SJSA1 (cell line): Measurements from ENCODE around the gene GPN3. TPM values are rescaled to one million over a fixed set of nuclear protein-coding genes. Genes with fewer than 3 reads are reported as not detected.
"Not testable (repeated sequence)": the region's sequence is repeated elsewhere in the genome, so short reads cannot be mapped to it uniquely, and the experiment has no call there.

Experiments
- DNase-seq, 2 experiments: peaks; one replicate each; pipeline ENCODE4 v3.0.0-alpha.2; 2015 to 2020; ENCODE audit warnings: low spot score in 2 of 2, low read depth in 1 of 2
- H3K27ac ChIP-seq: fragments of 250-450 bp; sonication (Bioruptor Pico); 2 replicates; pipeline ENCODE4 v1.5.1; 2020; ENCODE audit warnings: mild to moderate bottlenecking, moderate library complexity
- H3K27me3 ChIP-seq: fragments of 250-450 bp; sonication (Bioruptor Pico); replicated peaks from 2 replicates; pipeline ENCODE4 v1.5.1; 2020; ENCODE audit warnings: mild to moderate bottlenecking, moderate library complexity
- H3K36me3 ChIP-seq: fragments of 250-450 bp; sonication (Bioruptor Pico); 2 replicates; pipeline ENCODE4 v1.5.1; 2020; ENCODE audit warnings: mild to moderate bottlenecking
- H3K4me1 ChIP-seq: fragments of 250-450 bp; sonication (Bioruptor Pico); replicated peaks from 2 replicates; pipeline ENCODE4 v1.6.1; 2021; ENCODE audit warnings: mild to moderate bottlenecking
- H3K4me3 ChIP-seq: fragments of 250-450 bp; sonication (Bioruptor Pico); 2 replicates; pipeline ENCODE4 v1.5.1; 2020; ENCODE audit warnings: mild to moderate bottlenecking
- H3K9me3 ChIP-seq: fragments of 250-450 bp; sonication (Bioruptor Pico); replicated peaks from 2 replicates; pipeline ENCODE4 v1.5.1; 2020; ENCODE audit warnings: mild to moderate bottlenecking
- total RNA-seq: library from RNA; depleted of rRNA; stranded (reverse); fragments of >200 nt; shearing (Covaris generic); gene quantifications from 2 replicates; pipeline ENCODE4 v1.2.3, GENCODE V29; 2014; rRNA removed

The GPN3 gene
- total RNA-seq, 1 experiment from 2014 or later: 40.4 TPM

DNA sequence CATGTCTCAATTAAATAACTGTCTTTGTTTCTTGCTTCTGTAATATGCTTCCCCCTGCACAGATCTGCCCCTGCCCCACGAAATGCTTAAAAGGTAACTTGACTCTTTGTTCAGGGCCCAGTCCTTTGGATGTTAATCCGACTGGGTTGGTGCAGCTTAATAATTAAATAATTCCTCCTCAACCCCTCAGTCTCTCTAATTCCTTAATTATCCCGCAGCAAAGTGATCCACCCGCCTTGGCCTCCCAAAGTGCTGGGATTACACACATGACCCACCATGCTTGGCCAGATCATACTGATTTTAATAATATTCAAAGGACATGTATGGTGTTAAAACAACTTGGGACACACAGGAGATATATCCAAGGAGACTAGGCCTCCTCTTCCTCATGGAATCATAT is 46.4 kb downstream of the GPN3 start:
- Histone ChIP-seq H3K36me3 (no peaks in the 10 kb centered on the region), H3K4me3 (no peak overlapping the region), H3K27ac (no peak overlapping the region), H3K4me1 (no peaks in the 10 kb centered on the region), H3K9me3 (no peaks in the 10 kb centered on the region), H3K27me3 (no peaks in the 10 kb centered on the region)
- DNase-seq: no peak

DNA sequence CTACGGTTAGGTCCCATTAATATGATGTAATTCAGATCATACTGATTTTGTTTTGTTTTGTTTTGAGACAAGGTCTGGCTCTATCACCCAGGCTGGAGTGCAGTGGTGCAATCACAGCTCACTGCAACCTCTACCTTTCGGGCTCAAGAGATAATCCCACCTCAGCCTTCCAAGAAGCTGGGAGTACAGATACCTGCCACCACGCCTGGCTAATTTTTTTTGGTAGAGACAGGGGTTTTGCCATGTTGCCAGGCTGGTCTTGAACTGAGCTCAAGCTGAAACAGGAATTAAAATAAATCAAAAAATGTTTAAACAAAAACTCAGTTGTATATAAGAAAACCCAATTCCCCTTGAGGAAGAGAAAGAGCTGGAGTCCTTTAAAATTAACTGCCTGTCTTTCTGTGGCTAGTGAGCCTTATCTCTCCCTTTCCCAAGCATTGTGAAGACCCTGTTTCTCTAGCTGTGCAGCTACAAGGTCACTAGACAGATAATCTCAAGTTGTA is 46.8 kb downstream of the GPN3 start:
- no peak for DNase-seq
- Histone ChIP-seq H3K9me3 (no peaks in the 10 kb centered on the region), H3K4me1 (no peaks in the 10 kb centered on the region), H3K27me3 (no peaks in the 10 kb centered on the region), H3K27ac (no peak overlapping the region), H3K4me3 (no peak overlapping the region), H3K36me3 (no peaks in the 10 kb centered on the region)

DNA sequence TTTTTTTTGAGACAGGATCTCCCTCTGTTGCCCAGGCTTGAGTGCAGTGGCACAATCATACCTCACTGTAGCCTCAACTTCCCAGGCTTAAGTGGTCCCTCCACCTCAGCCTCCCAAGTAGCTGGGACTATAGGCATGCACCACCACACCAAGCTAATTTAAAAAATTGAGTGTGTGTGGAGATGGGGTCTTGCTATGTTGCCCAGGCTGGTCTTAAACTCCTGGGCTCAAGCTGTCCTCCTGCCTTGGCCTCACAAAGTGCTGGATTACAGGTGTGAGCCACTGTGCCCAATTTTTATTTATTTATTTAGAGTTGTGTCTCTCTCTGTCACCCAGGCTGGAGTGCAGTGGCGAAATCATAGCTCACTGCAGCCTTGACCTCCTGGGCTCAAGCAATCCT is 47.4 kb downstream of the GPN3 start:
- not testable (repeated sequence) for H3K27me3 ChIP-seq, H3K36me3 ChIP-seq

DNA sequence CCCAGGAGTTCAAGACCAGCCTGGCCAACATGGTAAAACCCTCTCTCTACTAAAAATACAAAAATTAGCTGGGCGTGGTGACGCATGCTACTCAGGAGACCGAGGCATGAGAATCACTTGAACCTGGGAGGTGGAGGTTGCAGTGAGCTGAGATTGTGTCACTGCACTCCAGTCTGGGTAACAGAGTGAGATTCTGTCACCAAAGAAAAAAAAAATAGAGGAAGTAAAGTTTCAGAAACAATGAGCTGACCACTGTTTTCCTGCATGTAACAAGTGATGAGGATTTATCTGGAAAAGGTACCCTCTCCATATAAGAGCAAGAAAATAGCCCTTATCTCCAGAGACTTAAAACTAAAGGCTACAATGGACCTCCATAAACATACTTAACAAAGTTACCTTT is 50.9 kb downstream of the GPN3 start:
- not testable (repeated sequence) for H3K9me3 ChIP-seq, H3K4me3 ChIP-seq, H3K27me3 ChIP-seq, H3K36me3 ChIP-seq, H3K4me1 ChIP-seq, DNase-seq, H3K27ac ChIP-seq

More for the DNA sequence above, 47.4 kb downstream of the GPN3 start:
- not testable (repeated sequence) for H3K4me1 ChIP-seq, DNase-seq, H3K4me3 ChIP-seq, H3K9me3 ChIP-seq, H3K27ac ChIP-seq

DNA sequence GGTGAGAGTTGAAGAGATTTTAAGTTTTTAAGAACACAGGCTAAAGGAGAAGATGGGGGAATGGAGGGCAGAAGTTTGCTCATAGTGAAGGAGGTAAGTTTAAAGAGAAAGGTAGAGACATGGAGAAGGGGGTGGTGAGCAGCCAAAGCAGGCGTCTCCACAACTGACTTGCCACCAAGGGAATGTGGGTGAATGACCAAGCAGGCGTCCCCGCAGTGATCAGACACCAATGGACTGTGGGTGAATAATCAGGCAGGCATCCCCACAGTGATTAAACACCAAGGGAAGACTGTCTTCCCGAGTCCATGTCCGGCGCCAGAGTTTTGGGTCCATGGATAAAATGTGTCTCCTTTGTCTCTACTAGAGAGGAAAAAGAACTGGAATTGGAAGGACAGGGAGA is 58.0 kb downstream of the GPN3 start:
- H3K4me1 ChIP-seq, H3K9me3 ChIP-seq, H3K36me3 ChIP-seq, DNase-seq, H3K27ac ChIP-seq, H3K4me3 ChIP-seq, H3K27me3 ChIP-seq: not testable (repeated sequence)

DNA sequence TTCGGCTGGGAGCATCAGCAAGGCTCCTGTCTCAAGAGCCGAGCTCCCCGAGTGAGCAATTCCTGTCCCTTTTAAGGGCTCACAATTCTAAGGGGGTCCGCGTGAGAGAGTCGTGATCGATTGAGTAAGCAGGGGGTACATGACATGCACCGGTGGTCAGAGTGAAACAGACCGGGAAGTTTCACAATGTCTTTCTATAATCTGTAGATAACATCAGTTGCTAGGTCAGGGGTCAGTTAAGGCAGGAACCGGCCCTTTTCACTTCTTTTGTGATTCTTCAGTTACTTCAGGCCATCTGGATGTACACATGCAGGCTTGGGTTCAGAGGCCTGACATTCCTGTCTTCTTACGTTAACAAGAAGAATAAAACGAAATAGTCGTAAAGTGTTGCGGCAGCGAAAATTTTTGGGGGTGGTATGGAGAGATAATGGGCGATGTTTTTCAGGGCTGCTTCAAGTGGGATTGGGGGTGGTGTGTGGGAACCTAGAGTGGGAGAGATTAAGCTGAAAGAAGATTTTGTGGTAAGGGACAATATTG is 62.9 kb downstream of the GPN3 start:
- Histone ChIP-seq H3K36me3 (peaks cover 24% of the 10 kb centered on the region), H3K4me1 (peaks cover 18% of the 10 kb centered on the region)
- H3K27me3 ChIP-seq, H3K4me3 ChIP-seq, H3K27ac ChIP-seq, DNase-seq, H3K9me3 ChIP-seq: not testable (repeated sequence)

DNA sequence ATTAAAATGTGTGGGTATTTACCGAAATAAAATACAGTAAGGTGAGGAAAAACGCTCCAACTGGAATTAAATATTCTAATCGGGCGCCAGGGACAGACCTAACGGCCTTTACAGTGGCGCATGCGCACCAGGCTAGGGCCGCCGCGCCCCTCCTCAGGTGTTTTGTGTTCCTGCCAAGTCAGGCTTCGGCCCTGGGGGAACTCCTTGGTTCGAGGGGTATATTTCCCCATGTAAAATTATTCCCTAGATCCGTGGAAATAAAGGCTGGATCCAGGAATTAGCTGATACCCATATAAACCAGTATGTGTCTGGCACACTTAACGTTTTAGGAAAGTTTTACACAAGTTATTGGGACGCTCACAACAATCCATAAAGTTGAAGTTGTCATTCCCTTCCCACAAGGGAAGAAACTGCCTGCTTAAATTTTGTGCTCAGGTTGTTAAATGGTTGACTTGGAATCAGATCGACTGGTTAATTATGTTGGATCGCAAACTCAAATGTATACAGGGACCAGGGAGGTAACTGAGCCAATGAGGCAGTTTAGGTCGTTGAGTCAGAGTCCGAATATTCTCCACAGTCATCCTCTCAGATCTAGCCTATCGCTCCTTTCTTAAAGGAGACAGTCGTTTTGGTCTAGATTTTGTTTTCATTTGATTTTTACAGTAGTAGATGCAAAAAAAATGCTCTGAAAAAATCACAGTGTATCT is 63.9 kb downstream of the GPN3 start:
- H3K4me1 ChIP-seq: peaks cover 18% of the 10 kb centered on the region
- H3K36me3 ChIP-seq: peaks cover 33% of the 10 kb centered on the region
- peak overlapping the region; percentile 99 for H3K27ac ChIP-seq
- peak overlapping the region; percentile 72 for H3K4me3 ChIP-seq
- H3K27me3 ChIP-seq: no peaks in the 10 kb centered on the region
- H3K9me3 ChIP-seq: no peaks in the 10 kb centered on the region
- peak in 1 of 2 experiments; percentile 68 for DNase-seq

DNA sequence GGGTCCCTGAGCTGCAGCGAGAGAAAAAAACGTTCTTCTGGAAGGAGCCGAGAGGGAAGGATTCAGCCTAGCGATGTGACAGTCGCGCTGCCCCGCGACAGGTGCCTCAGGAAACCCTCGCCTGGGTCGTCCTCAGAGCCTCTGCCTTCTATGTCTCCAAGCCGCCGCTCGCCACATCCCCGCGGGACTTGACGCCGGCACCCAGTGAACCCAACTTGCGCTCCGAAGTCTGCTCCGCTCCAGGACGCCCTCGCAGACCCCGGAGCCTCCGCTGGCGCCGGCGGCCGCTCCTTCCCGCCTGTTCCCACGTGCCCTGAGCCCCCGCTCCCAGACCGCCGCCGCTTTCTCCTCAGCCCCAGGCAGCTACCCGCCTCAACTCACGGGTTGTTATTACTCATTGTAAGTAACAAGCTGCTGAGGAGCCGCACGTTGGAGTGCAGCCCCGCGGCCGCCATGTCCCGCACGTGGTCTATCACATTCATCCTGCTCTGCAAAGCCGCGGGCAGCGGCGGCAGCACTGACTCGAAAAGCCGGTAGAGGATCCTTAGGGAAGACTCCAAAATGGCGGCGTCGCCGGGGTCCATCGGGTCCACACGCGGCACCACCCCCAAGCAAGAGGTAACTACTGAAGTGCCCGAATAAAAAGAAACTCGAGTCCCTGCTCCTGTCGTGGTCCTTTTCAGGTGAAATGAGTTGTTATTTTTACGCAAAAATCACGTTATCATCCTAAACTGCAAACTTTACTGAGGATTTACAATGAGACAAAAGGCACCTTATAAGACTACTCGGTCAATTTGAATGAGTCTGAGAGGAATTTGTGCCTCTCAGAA is 64.7 kb downstream of the GPN3 start, which contains the start of gene ANAPC7:
ANAPC7 (minus strand) TSS at position 563 of the 830 bp plus-strand sequence; CDS start at position 482, 81 bp downstream.
- Histone ChIP-seq H3K27me3 (no peaks in the 10 kb centered on the region), H3K27ac (peak within 1 kb of the TSS; percentile 99), H3K36me3 (peaks cover 37% of the 10 kb centered on the region), H3K4me1 (peaks cover 18% of the 10 kb centered on the region), H3K4me3 (peak within 1 kb of the TSS; percentile 72), H3K9me3 (no peaks in the 10 kb centered on the region)
- DNase-seq: peak; percentile 90 to 93

Other genes with a start within 250 kb of the GPN3 start
- gene ATP2A2, start 187.0 kb downstream of the GPN3 start, total RNA-seq: 63.8 and 97.9 TPM in 2 replicates
- 54.9 and 62.4 TPM in 2 replicates for gene ANAPC7, start 64.5 kb downstream of the GPN3 start, total RNA-seq
- gene ARPC3, start 17.9 kb downstream of the GPN3 start, total RNA-seq: 350 and 558 TPM in 2 replicates
- gene FAM216A, start 588 bp upstream of the GPN3 start, total RNA-seq: 5.9 and 16.3 TPM in 2 replicates
- 83.0 and 88.2 TPM in 2 replicates for gene VPS29, start 33.9 kb upstream of the GPN3 start, total RNA-seq
- gene RAD9B, start 34.1 kb upstream of the GPN3 start, total RNA-seq: 1.2 TPM in 1 of 2 replicates, not detected in the other
- gene PPTC7, start 115.1 kb upstream of the GPN3 start, total RNA-seq: 4.7 and 5.6 TPM in 2 replicates
- 20.5 and 23.3 TPM in 2 replicates for gene TCTN1, start 145.9 kb upstream of the GPN3 start, total RNA-seq
- not detected in 2 replicates for gene HVCN1, start 220.9 kb upstream of the GPN3 start, total RNA-seq